Stimulated activated CD8-positive, alpha-beta memory T cell treated with anti-CD3 and anti-CD28 coated beads, Interleukin-15, amount 100 ng/mL, for 24 hours (primary cell): ENCODE measurements around the gene PCDH17.

Experiments
- DNase-seq: peaks from one replicate; pipeline ENCODE4 v3.0.0-alpha.2; 2020; ENCODE audit warnings: low read depth

Gene PCDH17

DNA sequence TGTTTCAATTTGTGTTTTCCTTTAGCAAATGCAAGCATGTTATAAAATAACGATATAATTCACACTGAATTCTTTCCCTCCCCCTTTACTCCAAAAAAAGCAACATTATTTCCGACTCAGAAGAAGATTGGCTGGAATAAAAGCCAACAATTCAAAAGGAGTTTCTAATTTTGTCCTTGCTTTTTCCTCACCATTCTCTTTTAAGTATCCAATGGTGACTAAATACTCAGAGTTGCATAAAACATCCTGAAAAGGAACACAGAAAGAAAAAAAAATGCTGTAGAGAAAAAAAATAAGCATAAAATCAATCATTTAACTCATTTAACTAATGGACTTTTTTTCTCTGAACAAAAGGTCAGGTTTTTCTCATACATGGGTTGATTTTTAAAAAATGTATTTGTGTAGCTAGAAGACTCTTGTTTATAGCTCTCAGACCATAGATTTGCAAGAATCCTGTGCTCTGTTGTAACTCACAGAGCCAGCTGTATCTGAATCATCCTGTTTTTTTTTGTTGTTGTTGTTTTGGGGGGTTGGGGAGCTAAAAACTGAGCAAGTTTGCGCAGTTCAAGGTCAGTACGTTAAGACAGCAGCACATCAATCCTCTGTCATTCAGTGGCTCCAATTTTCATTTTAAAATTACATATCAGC lies 108.1 kb downstream of the PCDH17 start:
- DNase-seq: no peak

GRCh38 chr13:57740719-57741118 lies 109.2 kb downstream of the PCDH17 start:
- no peak for DNase-seq

DNA sequence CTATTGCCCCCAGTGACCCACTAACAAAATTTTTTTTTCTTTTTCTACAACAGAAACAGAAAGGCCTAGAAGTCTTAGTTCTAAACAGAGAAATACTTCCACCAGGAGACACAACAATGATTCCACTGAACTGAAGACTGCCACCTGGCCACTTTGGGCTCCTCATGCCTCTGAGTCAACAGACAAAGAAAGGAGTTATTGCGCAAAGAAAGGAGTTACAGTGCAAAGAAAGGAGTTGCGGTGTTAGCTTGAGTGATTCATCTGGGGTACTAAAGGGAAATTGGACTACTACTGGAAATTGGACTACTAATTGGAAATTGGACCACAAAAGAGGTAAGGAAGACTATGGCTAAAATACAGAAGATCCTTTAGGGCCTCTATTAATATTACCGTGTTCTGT lies 116.6 kb downstream of the PCDH17 start:
- DNase-seq: no peak

- no peak for DNase-seq
Observed at GRCh38 chr13:57760951-57761350, 129.4 kb downstream of the PCDH17 start.

GRCh38 chr13:57763689-57764088 lies 132.1 kb downstream of the PCDH17 start:
- DNase-seq: no peak
